ENCODE measurements around the gene ZNF668.

ZNF668 gene

GRCh38 chr16:31073970-31074813 is at the start of gene ZNF668, which contains the start of gene ZNF646:
Gene ZNF668, minus strand, starts transcription at chr16:31074240. Its CDS starts 9,781 bp downstream, at chr16:31064459.
Gene ZNF646, plus strand, starts transcription at chr16:31074422. Its CDS starts 1,903 bp downstream, at chr16:31076325.
- peak; percentile 100 for DNase-seq (ENCODE audit: low spot score)

GRCh38 chr16:31120129-31120528 is 46.1 kb upstream of the ZNF668 start:
- no peak for DNase-seq (ENCODE audit: low spot score)

- no peak for DNase-seq (ENCODE audit: low spot score)
Observed at GRCh38 chr16:31118223-31119155, 44.4 kb upstream of the ZNF668 start.

- DNase-seq (ENCODE audit: low spot score) = peak; percentile 99
Observed at GRCh38 chr16:31117384-31118222, 43.6 kb upstream of the ZNF668 start, which contains the start of gene KAT8. Gene KAT8, plus strand, starts transcription at chr16:31117664. Its CDS starts 18 bp downstream, at chr16:31117682.

GRCh38 chr16:31114468-31114867 is 40.4 kb upstream of the ZNF668 start:
- no peak for DNase-seq (ENCODE audit: low spot score)

- DNase-seq (ENCODE audit: low spot score) = no peak
Observed at GRCh38 chr16:31113121-31114120, 39.4 kb upstream of the ZNF668 start.

GRCh38 chr16:31112711-31113110 is 38.7 kb upstream of the ZNF668 start:
- no peak for DNase-seq (ENCODE audit: low spot score)

GRCh38 chr16:31111881-31112466 is 37.9 kb upstream of the ZNF668 start:
- DNase-seq (ENCODE audit: low spot score) = no peak

- DNase-seq (ENCODE audit: low spot score) = no peak
Observed at GRCh38 chr16:31110106-31111034, 36.3 kb upstream of the ZNF668 start.

- no peak for DNase-seq (ENCODE audit: low spot score)
Observed at GRCh38 chr16:31109622-31110021, 35.6 kb upstream of the ZNF668 start.

- no peak for DNase-seq (ENCODE audit: low spot score)
Observed at GRCh38 chr16:31108794-31109558, 34.9 kb upstream of the ZNF668 start.

GRCh38 chr16:31108035-31108793 is 34.2 kb upstream of the ZNF668 start, which contains the start of gene BCKDK:
Gene BCKDK, plus strand, starts transcription at chr16:31108386. Its CDS starts 838 bp downstream, at chr16:31109224.
- peak; percentile 81 for DNase-seq (ENCODE audit: low spot score)

GRCh38 chr16:31107465-31107867 is 33.4 kb upstream of the ZNF668 start:
- DNase-seq (ENCODE audit: low spot score) = no peak

GRCh38 chr16:31106509-31107464 is 32.7 kb upstream of the ZNF668 start:
- DNase-seq (ENCODE audit: low spot score) = no peak

GRCh38 chr16:31105677-31106213 is 31.7 kb upstream of the ZNF668 start:
- DNase-seq (ENCODE audit: low spot score) = peak; percentile 72
